Sigmoid colon (tissue), 7 donors: Measurements from ENCODE around the gene SLC16A11. TPM values are rescaled to one million over a fixed set of nuclear protein-coding genes. Genes with fewer than 3 reads are reported as not detected.

Source experiments
- DNase-seq: peaks from one replicate; pipeline ENCODE4 v3.0.0-alpha.2; 2019
- H3K27ac ChIP-seq, 4 donors: fragments of 200-600 bp; sonication (generic); one replicate each; pipeline ENCODE4 v1.5.1; 2016 to 2019; ENCODE audit warnings: mild to moderate bottlenecking in 1 of 4
- H3K27me3 ChIP-seq, 3 donors: fragments of 200-600 bp; sonication (generic); one replicate each; pipeline ENCODE4 v1.5.1; 2019; ENCODE audit warnings: mild to moderate bottlenecking in 1 of 3
- H3K36me3 ChIP-seq, 4 donors: fragments of 200-600 bp; sonication (generic); one replicate each; pipeline ENCODE4 v1.5.1; 2016 to 2019
- H3K4me1 ChIP-seq, 4 donors: fragments of 200-600 bp; sonication (generic); one replicate each; pipeline ENCODE4 v1.5.1; 2017 to 2019
- H3K4me3 ChIP-seq, 4 donors: fragments of 200-600 bp; sonication (generic); one replicate each; pipeline ENCODE4 v1.5.1; 2017 to 2019; ENCODE audit warnings: mild to moderate bottlenecking in 2 of 4, moderate library complexity in 1 of 4
- H3K9me3 ChIP-seq, 4 donors: fragments of 200-600 bp in 3 of 4; sonication (generic) in 3 of 4; one replicate each; pipeline versions ENCODE4 v1.5.1 to v1.6.1; 2013 to 2019
- EP300 ChIP-seq, 4 donors: sonication (generic); formaldehyde crosslinking; IDR thresholded peaks; one replicate each; pipeline ENCODE4 v1.6.1; 2017; ENCODE audit warnings: antibody characterized with exemption in 4 of 4
- POLR2A ChIP-seq, 2 donors: fragments of 450-650 bp; IDR thresholded peaks; one replicate each; pipeline ENCODE4 v1.6.1; 2016; ENCODE audit warnings: antibody characterized with exemption in 2 of 2, mild to moderate bottlenecking in 2 of 2, moderate library complexity in 2 of 2
- POLR2AphosphoS5 ChIP-seq, 4 donors: sonication (generic); formaldehyde crosslinking; IDR thresholded peaks; one replicate each; pipeline ENCODE4 v1.6.1; 2017; ENCODE audit warnings: antibody characterized with exemption in 4 of 4
- WGBS, 2 donors: extraction: QIAGEN DNeasy Blood & Tissue Kit; methylation state at CpG; one replicate each; pipeline ENCODE4 v1.1.7; 2013; 5-methylcytosine and 5-hydroxymethylcytosine counted together
- intact Hi-C: fragments of 100-400 bp; cut with DNase I; formaldehyde crosslinking; loops from one replicate; pipeline ENCODE4 v1.15.1; 2023
- polyA plus RNA-seq, 3 donors: library from polyadenylated mRNA; stranded (reverse); fragments of 200-250 nt; gene quantifications; one replicate each; pipeline ENCODE4 v1.2.3, GENCODE V29; 2013
- total RNA-seq, 4 donors: library from RNA; depleted of rRNA; stranded (reverse); fragments of >200 nt; gene quantifications; one replicate each; pipeline ENCODE4 v1.1.0, GENCODE V29; 2016
- TF ChIP-seq, protein P1 (sequence below), 4 experiments: fragments of 450-650 bp in 3 of 4; fragments of 200-600 bp in 1 of 4; IDR thresholded peaks; one replicate each; pipeline ENCODE4 v1.5.1; 2016 to 2019; ENCODE audit warnings: antibody characterized with exemption in 4 of 4, mild to moderate bottlenecking in 3 of 4, moderate library complexity in 2 of 4
- donor health status: healthy with polysubstance abuse.
- donor health status: Bipolar disorder and iron deficiency.
- donor health status: healthy.

SLC16A11 gene
- total and polyA plus RNA-seq, 7 donors: 0.33 to 2.4 (median 0.45) TPM; not detected in 3

GRCh38 chr17:7019839-7020519 lies 23.9 kb downstream of the SLC16A11 start:
- H3K27me3 ChIP-seq: peaks cover 9 to 30% (median 18%) of the 10 kb centered on the region in 3 donors
- peak overlapping the region; percentile 65 to 73 (median 71) for H3K4me3 ChIP-seq
- WGBS, 2 donors: 14 to 29% methylated on average over 16 of the region's 16 CpGs
- intact Hi-C loops: loop anchor here (5.0 kb wide), 1 partner anchor 108 kb away; no protein-coding TSS in a partner anchor
- peaks cover 0 to 12% (median 5%) of the 10 kb centered on the region in 4 donors for H3K36me3 ChIP-seq
- no peaks in the 10 kb centered on the region for H3K9me3 ChIP-seq
- peaks cover 0 to 69% (median 59%) of the 10 kb centered on the region in 4 donors for H3K4me1 ChIP-seq
- peak overlapping the region; percentile 88 to 98 (median 96) for H3K27ac ChIP-seq
- peak; percentile 83 for DNase-seq
- TF ChIP-seq, protein P1, sequence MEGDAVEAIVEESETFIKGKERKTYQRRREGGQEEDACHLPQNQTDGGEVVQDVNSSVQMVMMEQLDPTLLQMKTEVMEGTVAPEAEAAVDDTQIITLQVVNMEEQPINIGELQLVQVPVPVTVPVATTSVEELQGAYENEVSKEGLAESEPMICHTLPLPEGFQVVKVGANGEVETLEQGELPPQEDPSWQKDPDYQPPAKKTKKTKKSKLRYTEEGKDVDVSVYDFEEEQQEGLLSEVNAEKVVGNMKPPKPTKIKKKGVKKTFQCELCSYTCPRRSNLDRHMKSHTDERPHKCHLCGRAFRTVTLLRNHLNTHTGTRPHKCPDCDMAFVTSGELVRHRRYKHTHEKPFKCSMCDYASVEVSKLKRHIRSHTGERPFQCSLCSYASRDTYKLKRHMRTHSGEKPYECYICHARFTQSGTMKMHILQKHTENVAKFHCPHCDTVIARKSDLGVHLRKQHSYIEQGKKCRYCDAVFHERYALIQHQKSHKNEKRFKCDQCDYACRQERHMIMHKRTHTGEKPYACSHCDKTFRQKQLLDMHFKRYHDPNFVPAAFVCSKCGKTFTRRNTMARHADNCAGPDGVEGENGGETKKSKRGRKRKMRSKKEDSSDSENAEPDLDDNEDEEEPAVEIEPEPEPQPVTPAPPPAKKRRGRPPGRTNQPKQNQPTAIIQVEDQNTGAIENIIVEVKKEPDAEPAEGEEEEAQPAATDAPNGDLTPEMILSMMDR (IDR thresholded peaks at IDR 0.05): no peak
- TF ChIP-seq EP300 (IDR thresholded peaks at IDR 0.05): no peak
- peak in 2 of 4 donors; percentile 22 to 31 for TF ChIP-seq POLR2AphosphoS5 (IDR thresholded peaks at IDR 0.05)
- no peak for TF ChIP-seq POLR2A (IDR thresholded peaks at IDR 0.05)

GRCh38 chr17:7019367-7019766 lies 24.5 kb downstream of the SLC16A11 start:
- Histone ChIP-seq H3K36me3 (peaks cover 0 to 12% (median 5%) of the 10 kb centered on the region in 4 donors), H3K27ac (peak overlapping the region; percentile 88 to 98 (median 96)), H3K9me3 (no peaks in the 10 kb centered on the region), H3K27me3 (peaks cover 9 to 30% (median 18%) of the 10 kb centered on the region in 3 donors), H3K4me1 (peaks cover 0 to 70% (median 59%) of the 10 kb centered on the region in 4 donors), H3K4me3 (peak overlapping the region; percentile 65 to 73 (median 71))
- WGBS, 2 donors: 42 to 59% methylated on average over 10 of the region's 10 CpGs
- TF ChIP-seq EP300 (IDR thresholded peaks at IDR 0.05) (no peak), POLR2AphosphoS5 (IDR thresholded peaks at IDR 0.05) (no peak), POLR2A (IDR thresholded peaks at IDR 0.05) (no peak)
- TF ChIP-seq, protein P1 (IDR thresholded peaks at IDR 0.05): no peak
- intact Hi-C loops: no loop called here
- DNase-seq: no peak

- H3K9me3 ChIP-seq: no peaks in the 10 kb centered on the region
- intact Hi-C loops: no loop called here
Measured at GRCh38 chr17:7018331-7018964, 25.4 kb downstream of the SLC16A11 start.

DNA sequence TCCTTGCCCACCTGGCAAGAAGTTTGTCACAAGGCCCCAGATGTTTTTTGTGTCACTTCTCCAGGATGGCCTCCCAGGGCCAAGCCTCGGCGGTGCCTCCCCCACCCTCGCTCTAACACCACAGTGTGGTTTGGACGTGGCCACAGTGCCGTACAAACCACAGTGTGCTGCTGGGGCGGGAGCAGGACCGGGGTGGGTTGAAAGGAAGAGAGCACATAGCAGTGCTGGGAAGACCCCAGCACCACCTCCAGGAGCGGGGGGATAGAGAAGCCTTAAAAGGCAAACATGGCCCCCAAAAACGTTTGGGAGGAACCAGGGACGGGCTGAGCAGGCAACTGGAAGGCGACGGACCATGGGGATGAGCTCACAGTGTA lies 26.1 kb downstream of the SLC16A11 start:
- 62 to 77% methylated on average over 12 of the region's 12 CpGs for WGBS, 2 donors
- no peak for DNase-seq
- TF ChIP-seq POLR2AphosphoS5 (IDR thresholded peaks at IDR 0.05) (no peak), EP300 (IDR thresholded peaks at IDR 0.05) (no peak), POLR2A (IDR thresholded peaks at IDR 0.05) (no peak)
- TF ChIP-seq, protein P1 (IDR thresholded peaks at IDR 0.05): no peak
- Histone ChIP-seq H3K4me1 (peaks cover 0 to 73% (median 62%) of the 10 kb centered on the region in 4 donors), H3K27me3 (peaks cover 8 to 16% (median 11%) of the 10 kb centered on the region in 3 donors), H3K9me3 (no peaks in the 10 kb centered on the region), H3K36me3 (peaks cover 0 to 12% (median 5%) of the 10 kb centered on the region in 4 donors), H3K4me3 (peak overlapping the region; percentile 65 to 73 (median 71)), H3K27ac (peak overlapping the region; percentile 88 to 98 (median 96))
- intact Hi-C loops: no loop called here

More at GRCh38 chr17:7018331-7018964, 25.4 kb downstream of the SLC16A11 start:
- H3K4me3 ChIP-seq: peak overlapping the region; percentile 65 to 73 (median 71)
- peak overlapping the region; percentile 88 to 98 (median 96) for H3K27ac ChIP-seq
- no peak for TF ChIP-seq POLR2A (IDR thresholded peaks at IDR 0.05)
- TF ChIP-seq POLR2AphosphoS5 (IDR thresholded peaks at IDR 0.05): peak in 2 of 4 donors; percentile 25 to 49
- H3K4me1 ChIP-seq: peaks cover 0 to 74% (median 64%) of the 10 kb centered on the region in 4 donors
- H3K27me3 ChIP-seq: peaks cover 9 to 23% (median 17%) of the 10 kb centered on the region in 3 donors
- DNase-seq: peak; percentile 91
- 83 to 85% methylated on average over 10 of the region's 10 CpGs for WGBS, 2 donors
- peaks cover 0 to 12% (median 5%) of the 10 kb centered on the region in 4 donors for H3K36me3 ChIP-seq
